Measurements from ENCODE around the gene AHRR.

Gene AHRR

DNA sequence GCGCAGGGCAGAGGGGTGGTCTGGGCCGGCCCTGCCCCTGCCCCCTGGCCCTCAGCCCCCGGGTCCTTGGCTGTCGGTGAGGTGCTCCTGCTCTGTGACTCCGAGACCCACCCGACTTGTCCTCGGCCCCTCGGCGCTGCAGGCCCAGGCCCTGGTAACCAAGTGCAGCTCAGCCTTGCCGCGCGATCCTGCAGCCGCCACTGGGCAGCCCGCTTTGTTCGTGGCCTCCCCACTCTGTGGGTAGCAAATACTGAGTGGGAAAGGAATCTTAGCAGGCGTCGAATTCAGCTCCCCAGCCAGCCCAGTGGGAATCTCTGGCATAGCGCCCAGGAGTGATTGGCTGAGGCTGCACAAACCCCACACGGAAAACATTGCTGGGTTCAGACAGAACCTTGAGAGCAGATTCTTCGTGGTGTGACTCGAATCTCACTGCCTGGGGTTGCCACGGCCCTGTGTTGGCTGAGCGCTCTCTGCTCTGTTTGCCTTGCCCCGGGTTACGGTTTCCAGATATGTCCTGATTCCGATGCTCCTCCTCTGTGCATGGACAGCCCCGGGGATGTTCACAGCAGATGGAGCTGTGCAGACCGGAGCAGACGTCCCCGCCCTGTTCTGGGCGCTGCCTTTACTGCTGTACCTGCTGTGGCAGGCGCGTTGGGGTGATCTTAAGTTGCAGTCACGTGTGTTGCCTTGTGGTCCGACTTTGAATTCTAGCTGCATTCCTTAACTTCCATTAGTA is 108.1 kb downstream of the AHRR start:
- ATAC-seq = no peak
- DNase-seq = no peak

DNA sequence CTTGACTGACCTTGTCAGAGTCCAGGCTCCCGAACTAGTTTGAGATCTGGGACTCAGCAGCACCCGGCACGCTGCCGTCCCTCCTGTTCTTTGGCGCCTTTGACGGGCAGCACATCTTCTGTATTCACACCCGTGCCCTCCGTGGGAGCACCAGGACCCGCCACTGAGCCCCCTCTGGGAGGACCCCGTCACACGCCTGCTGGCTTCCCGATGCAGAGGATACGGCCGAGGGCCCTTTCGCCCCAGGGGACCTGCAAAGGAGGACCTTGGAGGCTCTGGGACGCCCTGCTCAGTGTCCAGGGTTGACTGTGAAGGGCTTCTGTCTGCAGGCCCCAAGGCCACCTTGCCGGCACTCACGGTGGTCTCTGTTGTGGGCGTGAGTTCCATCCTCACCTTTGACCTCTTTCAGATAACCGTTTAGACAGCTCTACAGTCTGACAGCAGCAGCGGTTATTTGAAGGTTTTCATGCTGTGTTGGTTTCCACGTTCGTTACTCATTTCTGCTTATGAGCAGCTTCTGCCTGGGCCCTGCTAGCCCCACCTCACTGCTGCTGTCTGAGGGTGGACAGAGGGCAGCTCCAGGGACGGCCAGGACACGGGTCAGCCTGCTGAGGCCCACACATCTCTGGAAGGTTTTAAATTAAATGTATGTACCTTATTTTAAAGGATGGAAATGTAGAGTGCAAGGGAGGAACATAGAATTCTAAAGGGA is 108.9 kb downstream of the AHRR start:
- no peak for ATAC-seq
- no peak for DNase-seq

DNA sequence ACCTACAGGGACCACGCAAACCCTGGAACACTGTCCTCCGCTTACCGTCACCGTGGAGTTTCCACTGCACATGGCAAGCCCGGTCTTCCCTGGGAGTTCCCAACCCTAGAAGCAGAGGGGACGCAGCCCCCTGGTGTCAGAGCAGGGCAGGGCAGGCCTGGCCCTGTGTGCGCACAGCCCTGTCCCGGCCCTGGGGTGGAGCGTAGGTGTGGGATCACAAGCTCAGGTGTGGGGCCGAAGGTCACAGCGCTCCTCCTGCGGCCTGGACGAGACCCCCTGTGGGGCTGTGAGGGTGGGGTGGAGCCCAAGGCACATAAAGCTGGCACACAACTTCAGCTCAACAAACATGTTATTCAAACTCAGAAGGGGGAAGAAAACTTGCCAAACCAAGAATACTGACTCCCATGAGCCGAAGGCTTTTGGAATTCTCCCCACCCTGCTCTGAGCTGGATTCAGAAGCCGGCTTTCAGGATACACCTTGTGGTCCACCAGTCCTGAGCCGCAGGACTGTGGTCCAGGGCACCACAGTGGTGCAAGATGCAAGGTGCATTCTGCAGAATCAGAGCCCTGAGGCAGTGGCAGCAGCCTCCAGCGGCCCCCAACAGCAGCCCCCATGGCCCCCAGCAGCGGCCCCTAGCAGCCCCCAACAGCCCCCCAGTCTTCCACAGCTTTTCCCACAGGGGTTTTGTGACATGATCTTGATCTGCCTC is 109.6 kb downstream of the AHRR start:
- peak; percentile 80 for ATAC-seq
- DNase-seq = peak; percentile 71

DNA sequence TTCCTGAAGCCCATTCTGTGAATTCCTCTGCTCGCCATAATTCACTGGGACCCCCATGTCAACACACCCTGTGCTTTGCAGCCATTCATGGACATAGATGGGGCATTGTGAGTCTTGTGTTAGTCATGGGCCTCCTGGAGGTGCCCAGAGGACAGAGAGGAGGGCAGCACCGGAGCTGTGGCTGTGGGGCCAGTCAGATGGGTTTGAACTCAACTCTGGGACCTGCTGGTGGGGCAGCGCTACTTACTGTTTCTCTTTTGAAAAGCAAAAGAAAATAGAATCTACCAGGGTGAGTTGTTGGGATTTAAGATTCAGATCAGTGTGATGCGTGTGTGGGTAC is 110.2 kb downstream of the AHRR start:
- ATAC-seq (no peak), DNase-seq (no peak)

DNA sequence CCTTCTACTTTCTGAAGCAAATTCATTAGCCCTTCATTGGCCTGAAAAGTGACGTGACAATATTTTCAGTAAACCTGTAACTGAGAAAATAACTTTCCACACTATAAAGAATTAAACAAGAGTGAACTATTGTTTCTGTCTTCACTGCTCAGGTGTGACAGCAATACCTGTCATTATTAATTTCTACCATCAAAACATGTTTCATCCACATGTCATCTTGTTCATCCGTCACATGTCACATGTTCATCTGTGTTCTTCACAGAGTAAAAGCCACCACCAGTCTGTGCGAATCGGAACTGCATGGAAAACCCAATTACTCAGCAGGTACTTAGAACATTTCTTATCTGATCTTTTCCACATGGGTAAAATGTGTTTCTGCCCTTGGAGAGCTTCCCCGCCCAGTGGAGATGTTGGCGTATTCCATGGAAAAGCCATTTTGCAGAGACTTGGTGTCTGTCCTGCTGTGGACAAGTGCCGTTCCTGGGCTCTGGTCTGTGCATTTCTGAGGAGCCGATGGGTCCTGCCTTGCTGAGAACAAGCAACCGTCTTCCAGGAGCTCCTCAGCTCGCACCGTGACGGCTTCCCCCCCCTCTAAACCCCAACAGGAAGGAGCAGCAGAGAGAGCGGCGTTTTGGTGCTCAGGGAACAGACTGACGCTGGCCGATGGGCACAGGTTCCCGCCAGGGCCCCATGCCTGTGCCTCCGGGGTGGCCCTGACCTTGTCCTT is 110.8 kb downstream of the AHRR start:
- no peak for DNase-seq
- no peak for ATAC-seq

DNA sequence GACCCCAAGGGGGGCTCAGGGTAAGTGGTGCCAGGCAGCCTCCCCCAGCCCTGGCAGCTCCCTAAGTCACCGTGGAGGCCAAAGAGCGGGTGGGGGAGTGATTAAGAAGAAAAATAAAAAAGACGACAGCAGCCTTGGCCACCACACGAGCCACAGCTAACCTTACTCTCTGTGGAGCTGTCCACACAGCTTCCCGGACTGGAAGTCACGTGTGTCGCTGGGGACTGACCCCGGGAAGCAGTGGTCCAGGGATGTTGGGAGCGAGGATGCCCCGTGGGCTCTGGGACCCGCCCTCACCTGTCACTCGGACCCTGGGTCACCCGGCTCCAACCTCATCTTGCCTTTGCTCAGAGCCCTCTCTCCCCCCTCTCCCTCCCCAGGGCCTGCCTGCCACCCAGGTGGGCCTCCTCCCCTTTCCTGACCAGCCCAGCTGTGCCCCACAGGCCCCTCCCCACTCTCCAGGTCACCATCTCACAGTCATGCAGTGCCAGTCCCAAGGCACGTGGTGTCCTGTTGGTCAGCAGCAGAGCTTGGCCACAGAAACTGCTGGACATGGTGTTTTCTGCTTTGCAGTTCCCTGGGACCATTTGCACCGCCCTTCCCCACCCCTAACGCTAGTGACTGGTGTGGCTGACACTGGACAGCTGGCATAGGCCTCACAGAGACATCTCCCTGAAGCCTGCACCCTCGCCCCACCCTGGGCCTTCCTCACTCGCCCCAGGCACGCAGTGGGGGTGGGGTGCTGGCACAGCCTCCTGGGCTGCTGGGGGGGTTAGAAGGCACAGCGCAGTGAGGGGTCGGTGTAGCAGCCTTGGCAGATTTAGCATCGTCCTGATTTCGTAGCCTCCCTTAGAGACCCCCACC is 111.6 kb downstream of the AHRR start:
- ATAC-seq = no peak
- DNase-seq = peak; percentile 1

DNA sequence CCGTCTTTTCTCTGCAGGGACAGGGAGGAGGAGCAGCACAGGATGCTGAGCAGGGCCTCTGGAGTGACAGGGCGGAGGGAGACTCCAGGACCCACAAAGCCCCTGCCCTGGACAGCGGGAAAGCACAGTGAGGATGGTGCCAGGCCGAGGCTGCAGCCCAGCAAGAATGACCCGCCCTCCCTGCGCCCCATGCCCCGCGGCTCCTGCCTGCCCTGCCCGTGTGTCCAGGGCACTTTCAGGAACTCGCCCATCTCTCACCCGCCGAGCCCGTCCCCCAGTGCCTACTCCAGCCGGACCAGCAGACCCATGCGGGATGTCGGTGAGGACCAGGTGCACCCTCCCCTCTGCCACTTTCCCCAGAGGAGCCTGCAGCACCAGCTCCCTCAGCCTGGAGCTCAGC is 112.3 kb downstream of the AHRR start:
- DNase-seq = no peak
- ATAC-seq = no peak

DNA sequence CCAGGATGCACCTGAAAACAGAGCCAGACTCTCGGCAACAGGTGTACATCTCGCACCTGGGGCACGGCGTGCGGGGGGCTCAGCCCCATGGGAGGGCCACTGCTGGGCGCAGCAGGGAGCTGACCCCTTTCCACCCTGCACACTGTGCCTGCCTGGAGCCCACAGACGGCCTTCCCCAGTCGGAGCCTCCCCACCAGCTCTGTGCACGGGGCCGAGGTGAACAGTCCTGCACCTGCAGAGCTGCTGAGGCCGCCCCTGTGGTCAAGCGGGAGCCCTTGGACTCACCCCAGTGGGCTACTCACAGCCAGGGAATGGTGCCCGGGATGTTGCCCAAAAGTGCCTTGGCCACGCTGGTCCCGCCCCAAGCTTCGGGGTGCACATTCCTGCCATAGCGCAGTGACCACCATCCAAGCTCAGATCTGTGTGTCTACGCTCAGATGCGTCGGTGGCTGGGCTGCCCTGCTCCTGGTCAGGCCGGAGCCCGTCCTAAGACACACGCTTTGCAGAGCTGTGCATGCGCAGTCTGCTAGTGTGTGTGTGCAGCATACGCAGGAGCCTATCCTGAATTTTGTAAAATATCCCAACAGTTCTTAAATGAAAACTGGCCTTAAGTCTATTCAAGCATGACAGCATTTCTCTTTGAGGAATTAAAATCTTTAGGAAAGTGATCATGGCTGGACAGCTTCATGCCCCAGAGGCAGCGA is 113.1 kb downstream of the AHRR start:
- DNase-seq (peak; percentile 2), ATAC-seq (no peak)

DNA sequence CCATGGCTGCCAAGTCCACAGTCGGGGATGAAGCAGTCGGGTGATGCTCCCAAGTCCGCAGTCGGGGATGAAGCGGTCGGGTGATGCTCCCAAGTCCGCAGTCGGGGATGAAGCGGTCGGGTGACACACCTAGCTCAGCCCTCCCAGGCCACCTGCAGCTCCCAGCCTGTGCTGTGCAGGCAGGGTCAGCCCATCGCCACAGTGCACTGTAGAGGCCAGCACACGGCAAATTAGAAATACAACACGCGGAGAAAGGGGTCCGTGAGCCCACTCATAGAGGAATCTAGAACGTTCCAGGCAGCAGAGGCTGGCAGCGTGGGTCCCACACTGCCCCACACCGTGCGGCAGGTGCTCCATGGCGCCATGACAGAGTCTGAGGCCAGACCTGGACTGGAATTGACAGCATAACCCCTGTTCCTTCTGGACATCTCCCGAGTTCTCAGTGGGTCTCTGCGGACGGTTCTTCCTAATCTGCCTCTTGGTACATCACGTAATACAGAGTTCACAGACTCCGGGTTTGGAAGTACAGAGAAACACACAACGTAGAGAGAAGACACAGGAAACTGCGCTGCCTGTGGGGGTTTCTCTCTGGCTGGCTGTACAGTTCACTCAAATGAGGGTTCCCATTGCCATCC is 113.8 kb downstream of the AHRR start:
- DNase-seq = no peak
- ATAC-seq = no peak

DNA sequence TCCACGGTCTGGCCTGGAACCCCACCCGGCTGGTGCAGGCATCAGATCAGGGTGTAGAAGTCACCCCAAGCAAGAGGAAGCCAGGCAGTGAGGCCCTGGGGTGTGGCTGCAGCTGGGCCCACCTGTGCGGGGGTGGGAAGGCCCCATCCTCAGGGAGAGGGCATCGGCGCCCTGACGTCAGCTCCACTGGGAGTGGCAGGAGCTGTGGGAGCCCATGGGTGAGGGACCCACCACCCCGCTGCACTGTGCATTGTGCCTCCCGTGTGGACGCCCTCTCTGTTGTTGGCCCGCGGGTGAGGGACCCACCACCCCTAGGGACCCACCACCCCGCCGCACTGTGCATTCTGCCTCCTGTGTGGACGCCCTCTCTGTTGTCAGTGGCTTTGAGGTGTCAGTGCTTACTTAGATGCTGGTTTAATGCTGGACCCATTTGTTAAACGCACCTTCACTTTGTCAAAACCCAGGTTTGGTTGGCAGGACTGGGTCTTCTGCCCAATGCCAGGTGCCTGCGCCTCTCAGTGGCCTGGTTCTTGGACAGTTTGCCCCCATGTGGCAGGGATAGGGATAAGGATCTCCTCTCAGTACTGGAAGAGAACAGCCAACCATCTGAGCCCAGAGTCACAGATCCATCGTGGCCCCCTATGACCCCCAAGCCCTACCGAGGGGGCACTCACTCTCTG is 114.6 kb downstream of the AHRR start:
- DNase-seq (no peak), ATAC-seq (peak; percentile 38)

DNA sequence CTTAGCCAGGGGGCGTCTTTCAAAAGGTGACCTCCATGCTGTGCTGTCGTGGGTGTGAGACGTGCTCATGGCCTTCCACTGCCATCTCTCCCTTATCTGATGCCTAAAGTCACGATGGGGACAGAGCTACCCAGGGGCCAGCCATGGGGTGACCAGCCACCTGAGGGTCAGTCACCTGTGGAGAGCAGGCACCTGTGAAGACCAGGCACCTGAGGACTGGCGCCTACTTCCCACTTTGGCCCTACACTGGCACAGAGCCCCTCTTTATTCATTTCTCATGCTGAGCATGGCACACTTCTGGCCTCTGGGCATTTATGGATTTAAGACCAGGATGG is 115.1 kb downstream of the AHRR start:
- ATAC-seq = no peak
- DNase-seq = no peak

DNA sequence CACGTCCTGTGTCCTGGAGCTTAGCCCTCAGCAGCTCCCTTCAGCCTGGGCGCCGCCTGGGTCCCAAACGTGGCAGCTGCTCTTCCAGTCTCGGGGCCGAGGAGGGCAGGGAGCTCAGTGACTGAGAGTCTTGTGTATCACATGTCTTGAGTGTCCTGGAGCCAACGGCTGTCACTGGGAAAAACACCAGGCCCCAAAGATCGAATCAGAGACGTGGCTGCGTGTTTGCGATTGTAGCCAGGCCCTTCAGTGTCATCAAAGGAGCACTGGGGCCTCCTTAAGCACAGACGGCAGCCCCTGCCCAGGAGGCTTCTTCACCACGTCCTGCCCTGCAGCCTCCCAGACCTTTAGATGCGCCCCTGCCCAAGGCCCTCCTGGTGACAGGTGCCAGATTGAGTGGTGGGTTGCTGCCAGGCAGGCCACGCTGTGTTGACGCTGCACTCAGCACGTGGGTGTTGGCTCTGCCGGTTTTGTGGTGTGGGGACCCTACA is 115.8 kb downstream of the AHRR start:
- ATAC-seq (no peak), DNase-seq (no peak)

DNA sequence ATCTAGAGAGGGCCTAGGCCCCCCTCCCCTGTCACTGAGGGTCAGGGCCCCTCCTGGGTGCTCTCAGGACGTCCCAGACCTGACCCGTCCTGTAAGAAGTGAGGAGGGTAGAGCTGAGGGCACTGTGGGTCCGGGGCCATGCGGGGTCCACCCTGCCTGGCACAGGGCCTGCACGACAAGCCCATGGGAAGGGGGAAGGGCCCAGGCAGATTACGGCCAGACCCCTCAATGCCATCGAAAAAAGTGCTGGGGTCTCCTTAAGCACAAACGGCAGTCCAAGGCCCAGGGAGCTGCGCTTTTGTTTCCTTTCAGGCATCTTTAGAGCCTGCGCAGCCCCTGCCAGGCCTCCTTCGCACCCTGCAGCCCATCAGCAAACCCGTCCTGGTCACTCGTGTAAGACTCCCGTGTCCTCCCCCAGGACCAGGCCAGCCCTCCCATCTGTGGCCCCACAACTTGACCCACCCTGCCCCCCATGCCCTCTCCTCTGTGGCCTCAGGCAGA is 117.0 kb downstream of the AHRR start:
- DNase-seq (no peak), ATAC-seq (no peak)

DNA sequence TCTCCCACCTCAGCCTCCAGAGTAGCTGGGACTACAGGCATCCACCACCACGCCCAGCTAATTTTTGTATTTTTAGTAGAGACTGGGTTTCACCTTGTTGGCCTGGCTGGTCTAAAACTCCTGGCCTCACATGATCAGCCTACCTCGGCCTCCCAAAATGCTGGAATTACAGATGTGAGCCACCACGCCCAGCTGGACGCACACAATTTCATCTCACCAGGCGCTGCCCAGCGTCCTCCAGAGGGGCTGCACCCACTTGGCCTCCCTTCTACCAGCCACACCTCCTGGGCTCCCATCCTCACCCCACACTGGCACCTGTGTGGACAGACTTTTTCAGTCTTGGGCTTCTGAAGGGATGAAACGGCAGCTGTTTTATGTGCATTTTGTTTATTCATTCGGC is 117.7 kb downstream of the AHRR start:
- no peak for ATAC-seq
- DNase-seq = no peak

DNA sequence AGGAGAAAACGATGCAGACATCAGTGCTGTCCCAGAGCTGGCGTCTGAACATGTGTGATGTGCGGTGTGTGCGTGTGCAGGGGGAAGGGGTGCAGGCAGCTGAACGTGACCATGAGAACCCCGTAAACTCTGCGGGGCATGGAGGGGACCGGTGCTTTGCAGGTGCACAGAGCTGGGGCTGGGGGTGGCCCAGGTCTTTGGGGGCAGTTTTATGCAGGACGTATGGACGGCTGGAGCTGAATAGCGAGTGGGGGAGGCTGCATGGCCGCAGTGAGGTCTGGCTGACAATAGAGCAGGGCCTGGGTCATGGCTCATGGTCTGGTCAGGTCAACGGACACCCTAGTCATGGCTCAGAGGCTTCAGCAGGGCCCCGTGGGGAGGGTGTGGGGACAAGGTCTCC is 118.1 kb downstream of the AHRR start:
- ATAC-seq (no peak), DNase-seq (no peak)

DNA sequence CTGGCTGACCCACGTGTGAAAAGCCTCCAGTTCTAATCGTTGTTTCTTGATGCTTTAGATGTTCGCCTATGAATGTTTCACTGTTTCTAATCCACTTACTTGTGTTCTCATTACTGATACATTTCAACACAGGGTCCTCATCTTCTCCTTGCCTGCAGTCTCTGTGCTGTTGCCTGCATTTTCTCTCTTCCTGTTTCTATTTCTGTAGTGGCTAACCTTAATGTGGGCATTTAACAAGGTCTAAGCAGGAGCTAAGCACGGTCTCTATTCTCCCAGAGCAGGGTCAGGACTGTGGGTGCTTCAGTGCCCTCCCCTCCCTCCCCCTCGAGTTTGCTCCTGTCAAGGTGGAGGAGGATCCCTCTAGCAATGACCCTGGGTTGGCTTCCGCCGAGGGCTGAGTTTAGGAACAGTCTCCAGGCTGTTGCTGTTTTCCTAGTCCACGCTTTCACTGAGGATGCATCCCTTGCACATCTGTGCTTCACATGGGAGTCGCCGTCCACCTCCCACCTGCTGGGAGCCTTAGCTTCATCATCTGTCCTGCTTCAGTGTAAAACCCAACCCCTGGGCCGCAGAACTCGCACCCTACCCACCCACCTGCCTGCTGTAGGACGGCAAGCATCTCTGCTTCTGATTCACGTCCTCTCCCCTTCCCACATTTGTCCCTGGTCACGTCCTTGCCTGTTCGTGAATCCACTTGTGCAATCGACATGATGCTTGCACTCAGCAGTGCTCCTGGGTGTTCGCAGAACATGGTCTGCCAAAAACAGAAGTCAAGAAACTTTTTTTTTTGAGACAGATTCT is 119.1 kb downstream of the AHRR start:
- no peak for ATAC-seq
- DNase-seq = no peak

DNA sequence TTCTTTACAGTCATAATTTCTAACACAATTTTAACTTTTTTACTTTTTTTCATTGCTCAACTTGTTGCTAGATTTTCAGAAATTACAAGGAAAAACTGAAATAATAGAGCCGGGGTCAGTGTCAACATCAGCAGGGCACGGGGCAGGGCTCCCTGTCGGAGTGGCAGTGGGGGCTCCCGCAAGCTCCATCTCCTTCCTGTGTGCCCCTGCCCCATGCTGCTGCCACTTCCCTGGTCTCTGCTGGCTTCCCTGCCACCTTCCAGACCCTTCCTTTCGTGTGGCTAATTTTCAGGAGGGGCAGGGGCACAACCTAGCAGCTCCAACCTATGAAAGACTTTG is 120.5 kb downstream of the AHRR start:
- ATAC-seq = no peak
- no peak for DNase-seq

DNA sequence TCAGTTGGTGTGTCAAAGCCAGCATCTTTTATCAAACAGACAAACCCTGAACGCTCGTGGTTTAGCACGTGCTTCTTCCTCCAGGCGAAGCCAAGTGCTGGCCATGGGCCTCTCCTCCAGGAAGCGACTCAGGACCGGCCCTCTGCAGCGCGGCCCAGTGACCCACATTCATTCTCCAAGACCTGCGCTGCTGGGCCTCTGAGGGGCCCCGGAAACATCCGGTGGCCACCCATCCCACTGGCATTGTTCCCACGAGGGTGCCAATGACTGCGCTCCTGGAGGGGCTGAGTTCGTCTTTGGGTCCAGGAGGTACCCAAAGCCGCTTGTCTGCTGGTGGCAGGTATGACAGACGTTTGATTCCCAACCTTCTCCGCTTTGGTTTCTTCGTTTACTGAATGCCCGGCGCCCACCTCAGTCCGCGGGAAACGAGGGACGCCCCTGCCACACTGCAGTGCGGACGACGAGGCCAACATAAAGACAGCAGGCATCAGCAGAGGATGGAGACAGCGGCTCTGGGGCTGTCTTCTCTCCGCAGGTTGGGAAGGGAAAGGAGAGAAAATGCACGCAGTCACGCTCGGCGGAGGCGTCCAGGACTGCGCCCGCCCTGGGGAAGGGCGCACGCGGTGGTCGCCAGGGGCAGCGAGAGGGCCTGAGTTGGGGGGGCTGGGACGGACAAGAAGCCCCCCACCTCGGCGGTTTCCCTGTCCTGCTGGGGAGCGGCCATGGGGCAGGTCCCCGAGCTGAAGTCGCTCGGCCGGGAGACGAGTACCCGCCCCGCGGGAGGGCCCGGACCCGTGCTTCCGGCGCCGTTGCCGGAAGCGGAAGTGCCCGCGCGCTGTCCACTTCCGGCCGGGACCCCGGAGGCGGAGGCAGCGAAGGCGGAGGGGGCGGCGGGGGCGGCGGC is 121.1 kb downstream of the AHRR start, which contains the start of gene EXOC3:
Gene EXOC3 (plus strand): TSS at position 842 of the 904 bp plus-strand sequence. CDS start 3,030 bp downstream, outside the sequence.
- peak; percentile 91 for ATAC-seq
- DNase-seq = peak; percentile 83

Data from stimulated activated naive CD8-positive, alpha-beta T cell treated with anti-CD3 and anti-CD28 coated beads, Interleukin-15, Interleukin-2, amounts not matched to agents 100 U/mL and 50 U/mL, for 24 hours (primary cell).